GM11168 (cell line): ENCODE results near the gene FHOD3.

Experiments
- in situ Hi-C: fragments of 300-500 bp; cut with MboI; formaldehyde crosslinking; loops from one replicate; pipeline ENCODE4 v1.12.0; 2022; ENCODE audit warnings: low sequenced_read_pairs; ENCODE audit not compliant: unreplicated experiment

FHOD3 gene

GRCh38 chr18:36427831-36428230 is 130.3 kb downstream of the FHOD3 start:
- in situ Hi-C loops, result no loop called here

DNA sequence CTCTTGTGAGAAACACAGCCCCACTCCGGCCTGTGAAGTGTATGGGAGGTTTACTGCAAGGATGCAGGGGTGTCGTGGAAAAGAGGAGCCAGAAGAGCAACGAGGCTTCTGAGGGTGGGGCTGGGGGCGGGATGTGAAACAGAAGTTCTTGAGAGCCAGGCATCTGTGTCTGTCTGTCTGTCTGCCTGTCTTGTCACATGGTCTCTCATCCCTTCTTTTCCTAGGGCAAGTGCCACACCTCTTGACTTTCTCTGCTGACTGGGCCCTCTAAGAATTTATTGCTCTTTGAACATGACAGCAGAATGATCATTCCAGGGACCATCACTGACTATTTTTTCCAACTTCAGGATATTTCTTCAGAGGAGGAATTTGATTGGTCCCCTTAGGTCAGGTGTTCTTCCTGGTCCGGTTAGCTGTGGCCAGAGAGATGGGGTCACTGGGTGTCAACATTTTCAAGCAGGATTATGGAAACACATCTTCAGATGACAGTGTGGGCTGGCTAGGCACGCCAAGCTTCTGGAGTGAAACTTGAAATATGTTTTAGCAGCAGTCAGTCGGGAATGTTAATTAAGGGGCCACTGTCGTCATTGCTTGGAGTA is 131.0 kb downstream of the FHOD3 start:
- in situ Hi-C loops, result no loop called here

DNA sequence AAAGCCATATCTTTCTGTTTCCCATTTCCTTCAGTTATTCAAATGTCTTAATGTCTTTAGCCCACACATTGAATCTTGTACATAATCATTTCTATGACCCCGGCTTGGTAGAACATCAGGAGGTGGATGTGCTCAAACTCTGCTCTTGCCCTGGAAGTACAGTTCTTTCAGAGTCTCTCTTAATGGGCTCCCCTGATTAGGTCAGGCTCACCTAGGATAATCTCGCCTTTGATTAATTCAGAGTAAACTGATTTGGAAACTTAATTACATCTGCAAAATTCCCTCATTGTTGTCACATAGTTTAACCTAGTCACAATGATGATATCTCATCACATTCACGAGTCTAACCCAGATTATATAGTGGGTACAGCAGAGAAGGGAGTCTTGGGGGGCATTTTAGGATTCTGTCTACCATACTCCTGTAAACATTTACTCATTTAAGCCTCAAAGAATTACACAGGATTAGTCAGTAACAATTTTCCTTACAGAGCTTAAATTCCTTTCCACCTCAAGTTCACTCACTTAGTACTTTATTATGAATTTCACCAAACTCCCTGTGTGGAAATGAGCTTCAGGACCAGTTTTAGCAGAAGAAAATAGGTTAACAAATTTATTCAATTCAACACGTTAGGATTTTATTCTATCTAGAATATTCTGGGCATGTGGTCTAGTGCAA is 135.5 kb downstream of the FHOD3 start:
- in situ Hi-C loops, result no loop called here

- in situ Hi-C loops, result no loop called here
These were observed 138.9 kb downstream of the FHOD3 start for GRCh38 chr18:36436387-36436786.

GRCh38 chr18:36440614-36441013 is 143.1 kb downstream of the FHOD3 start:
- in situ Hi-C loops, result no loop called here

DNA sequence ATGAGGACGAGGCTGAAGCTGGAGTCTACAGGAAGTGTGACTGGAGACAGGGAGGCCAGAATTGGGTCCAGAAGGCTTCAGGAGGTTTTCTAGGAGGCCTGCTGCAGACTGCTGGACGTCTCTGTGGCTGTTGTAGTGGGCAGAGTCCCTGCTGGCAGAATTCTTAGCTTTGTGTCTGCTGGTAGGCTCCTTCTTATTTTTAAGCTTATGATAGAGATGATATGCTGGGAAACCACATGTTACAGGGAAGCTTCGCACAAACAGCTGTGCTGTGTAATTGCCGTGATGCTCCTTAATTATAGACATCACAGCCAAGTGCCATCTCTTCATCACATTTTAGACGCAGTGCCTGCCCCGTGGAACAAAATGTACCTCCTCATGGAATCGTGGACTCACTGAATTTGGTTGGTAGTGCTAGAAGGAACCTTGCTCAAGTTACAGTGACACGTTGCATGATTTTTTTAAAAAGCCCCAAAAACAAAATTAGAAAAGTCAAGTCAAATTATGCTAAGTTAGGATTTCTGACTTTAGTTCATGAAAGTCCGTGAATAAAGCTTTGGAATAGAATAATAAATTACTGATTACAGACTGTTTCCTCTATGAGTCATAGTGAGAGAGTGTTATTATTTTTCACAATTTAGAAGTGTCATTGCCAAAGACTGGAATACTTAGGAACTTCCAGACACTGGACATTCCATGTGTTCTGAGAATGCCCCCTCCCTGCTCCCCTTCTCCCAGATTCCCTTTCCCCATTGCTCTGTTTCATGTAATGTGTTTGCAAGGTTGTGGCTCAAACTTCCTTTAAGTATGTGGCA is 144.1 kb downstream of the FHOD3 start:
- in situ Hi-C loops, result no loop called here

GRCh38 chr18:36442717-36443116 is 145.2 kb downstream of the FHOD3 start:
- in situ Hi-C loops, result no loop called here

GRCh38 chr18:36446059-36446458 is 148.5 kb downstream of the FHOD3 start:
- in situ Hi-C loops, result no loop called here

- in situ Hi-C loops, result no loop called here
These were observed 151.1 kb downstream of the FHOD3 start for GRCh38 chr18:36448384-36449290.

GRCh38 chr18:36449451-36449850 is 151.9 kb downstream of the FHOD3 start:
- in situ Hi-C loops, result no loop called here

GRCh38 chr18:36450264-36450663 is 152.8 kb downstream of the FHOD3 start:
- in situ Hi-C loops, result no loop called here

DNA sequence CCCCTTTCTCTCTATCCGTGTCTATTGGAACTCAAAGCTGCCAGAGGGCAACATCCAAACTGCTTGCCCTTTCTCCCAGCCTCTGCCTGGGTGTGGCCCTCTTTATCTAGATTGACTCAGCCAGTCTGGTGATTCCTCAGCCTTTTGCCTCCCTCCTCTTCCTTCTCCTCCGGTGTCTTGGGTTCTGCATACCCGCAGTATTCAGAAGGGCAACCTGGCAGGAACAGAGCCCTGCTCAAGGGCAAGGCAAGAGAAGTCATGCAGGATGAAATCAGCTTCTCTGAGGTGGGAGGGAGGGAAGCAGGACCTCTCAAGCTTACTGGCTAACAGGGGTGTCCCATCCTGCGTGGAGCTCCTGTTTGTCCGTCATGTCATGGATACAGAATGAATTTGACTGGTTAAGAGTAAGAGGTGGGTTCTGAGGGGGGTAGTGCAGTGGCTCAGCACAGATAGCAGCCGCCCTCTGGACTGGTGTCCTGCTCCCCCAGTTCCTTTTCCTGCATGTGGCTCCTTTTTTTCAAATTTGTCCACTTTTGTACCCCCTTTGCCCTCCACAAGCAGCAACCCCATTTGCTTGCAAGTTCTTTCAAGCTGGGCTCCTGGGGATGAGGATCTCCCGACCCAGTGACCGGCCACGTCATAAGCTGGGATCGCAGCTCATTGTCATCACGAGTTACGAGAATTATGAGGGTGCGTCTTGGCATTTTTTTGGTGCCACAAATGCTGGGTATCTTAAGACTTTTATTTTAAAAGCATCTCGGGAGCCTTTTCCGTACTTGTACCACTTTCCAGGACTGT is 154.1 kb downstream of the FHOD3 start:
- in situ Hi-C loops, result no loop called here

- in situ Hi-C loops, result no loop called here
These were observed 156.7 kb downstream of the FHOD3 start for GRCh38 chr18:36454245-36454644.

DNA sequence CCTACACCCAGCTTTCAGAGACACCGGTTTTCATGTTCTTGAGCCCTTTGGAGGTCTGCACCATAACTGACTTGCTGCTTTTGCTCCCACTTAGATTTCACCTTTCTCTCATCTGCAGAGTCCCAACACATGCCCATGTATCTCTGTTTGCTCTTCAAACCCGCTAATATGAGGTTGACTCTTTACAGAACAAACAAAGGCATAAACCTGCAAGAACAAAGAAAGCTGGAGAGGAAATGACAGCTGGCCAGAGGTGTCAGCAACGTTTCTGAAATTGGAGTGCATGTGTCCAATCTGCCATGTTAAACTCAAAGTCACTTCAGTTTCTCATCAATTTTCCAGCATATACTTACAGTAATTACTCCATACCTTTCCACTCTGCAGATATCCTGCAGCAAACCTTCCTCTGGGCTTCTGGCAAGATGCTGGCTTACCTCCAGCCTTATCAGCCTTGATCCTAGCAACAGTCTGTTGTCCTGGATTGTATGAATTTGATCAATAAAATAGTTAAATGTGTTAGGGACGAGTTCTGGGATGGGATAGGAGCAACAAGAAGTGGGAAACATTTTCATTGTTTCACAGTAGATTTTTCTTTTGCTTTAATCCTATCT is 157.4 kb downstream of the FHOD3 start:
- in situ Hi-C loops, result no loop called here

GRCh38 chr18:36455931-36456330 is 158.4 kb downstream of the FHOD3 start:
- in situ Hi-C loops, result no loop called here

- in situ Hi-C loops, result no loop called here
These were observed 159.1 kb downstream of the FHOD3 start for GRCh38 chr18:36456622-36457021.

GRCh38 chr18:36457683-36458082 is 160.2 kb downstream of the FHOD3 start:
- in situ Hi-C loops, result no loop called here

DNA sequence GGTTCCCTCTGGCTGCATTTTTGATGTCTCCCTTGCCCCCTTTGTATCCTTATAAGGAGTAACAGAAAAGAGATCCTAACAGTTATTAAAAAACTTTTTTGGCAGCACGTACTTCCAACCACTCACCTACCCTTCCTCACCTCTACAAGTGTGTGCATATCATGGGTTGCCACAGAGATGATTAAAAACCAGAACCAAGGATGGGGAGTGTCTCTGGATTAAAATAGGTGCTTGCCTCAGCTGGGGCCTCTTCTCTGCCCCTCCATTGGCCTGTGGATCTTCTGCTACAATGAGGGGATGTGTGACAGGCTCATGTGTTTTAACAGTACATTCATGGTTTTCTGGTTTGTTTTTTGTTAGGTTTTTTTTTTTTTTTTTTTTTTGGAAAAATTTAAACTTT is 160.8 kb downstream of the FHOD3 start:
- in situ Hi-C loops, result no loop called here

GRCh38 chr18:36459203-36459602 is 161.7 kb downstream of the FHOD3 start:
- in situ Hi-C loops, result no loop called here
